GM21576 (cell line): ENCODE data around the gene GH2.
"Not testable (repeated sequence)": the region's sequence is repeated elsewhere in the genome, so short reads cannot be mapped to it uniquely, and the experiment has no call there.

Experiments used
- ATAC-seq: cut with Tn5 transposase; IDR thresholded peaks from one replicate; pipeline ENCODE4 v1.9.1; 2021; ENCODE audit warnings: mild to moderate bottlenecking, moderate library complexity; ENCODE audit not compliant: unreplicated experiment

The GH2 gene

DNA sequence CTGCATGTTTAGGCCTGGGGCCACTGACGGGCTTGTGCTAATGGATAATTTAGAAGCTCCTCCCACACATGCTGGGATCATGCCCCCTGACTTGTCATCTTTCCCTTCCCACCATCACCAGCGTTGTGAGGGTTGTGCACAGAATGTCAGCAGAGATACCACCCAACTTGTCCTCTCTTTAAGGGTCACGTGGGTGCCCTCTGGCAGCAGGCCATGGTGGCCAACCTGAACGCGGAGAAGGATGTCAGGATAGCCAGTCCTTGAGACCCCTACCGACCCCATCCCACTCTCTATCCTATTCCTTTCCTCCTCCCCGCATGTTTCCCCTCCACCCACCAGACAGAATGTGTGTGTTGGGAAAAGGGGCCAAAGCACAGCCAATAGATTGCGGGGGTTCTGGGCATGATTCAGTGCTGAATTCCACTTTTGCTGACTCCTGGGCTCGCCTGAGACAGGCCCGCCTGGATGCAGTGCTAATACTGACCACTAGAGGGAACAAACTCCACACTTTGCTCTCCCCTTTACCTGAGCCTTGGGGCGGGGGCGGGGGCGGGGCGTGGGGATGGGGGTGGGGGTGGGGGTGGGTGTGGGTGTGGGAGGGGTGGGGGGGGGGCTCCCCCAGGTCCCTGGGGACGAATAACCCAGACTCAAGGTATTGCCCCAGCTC, at the start of gene GH2:
Gene GH2, minus strand, starts transcription at position 10 of the 667 bp plus-strand sequence. CDS start 143 bp downstream, outside the sequence.
- no peak for ATAC-seq

DNA sequence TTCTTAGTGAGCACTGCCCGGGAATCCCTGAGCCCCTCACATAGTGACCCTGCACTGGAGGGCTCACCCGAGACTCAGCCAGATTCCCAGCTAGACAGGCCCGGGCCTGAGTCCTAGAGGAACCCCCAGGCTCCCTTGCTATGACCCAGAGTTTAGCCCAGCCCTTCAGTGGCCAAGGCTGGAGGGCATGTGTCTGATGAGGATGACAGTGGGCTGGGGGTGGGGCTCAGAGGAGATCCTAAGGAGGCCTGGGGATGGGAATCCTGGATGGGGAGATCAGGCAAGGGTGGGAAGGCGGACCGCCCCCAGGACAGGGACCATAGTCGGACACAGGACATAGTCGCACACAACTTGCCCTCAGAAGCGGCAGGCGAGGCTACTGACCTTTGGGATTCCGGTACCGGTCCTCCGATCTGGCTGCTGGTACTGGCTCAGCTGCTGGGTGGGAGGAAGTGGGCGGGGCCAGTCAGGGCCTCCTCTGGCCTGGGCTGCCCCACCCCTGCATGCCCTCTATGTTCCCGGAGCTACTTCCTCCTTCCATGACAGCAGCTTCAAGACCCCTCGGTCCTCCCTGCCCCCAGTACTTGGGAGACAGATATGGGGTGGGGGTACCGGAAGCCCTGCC, 49.3 kb upstream of the GH2 start:
- peak; percentile 39 for ATAC-seq

DNA sequence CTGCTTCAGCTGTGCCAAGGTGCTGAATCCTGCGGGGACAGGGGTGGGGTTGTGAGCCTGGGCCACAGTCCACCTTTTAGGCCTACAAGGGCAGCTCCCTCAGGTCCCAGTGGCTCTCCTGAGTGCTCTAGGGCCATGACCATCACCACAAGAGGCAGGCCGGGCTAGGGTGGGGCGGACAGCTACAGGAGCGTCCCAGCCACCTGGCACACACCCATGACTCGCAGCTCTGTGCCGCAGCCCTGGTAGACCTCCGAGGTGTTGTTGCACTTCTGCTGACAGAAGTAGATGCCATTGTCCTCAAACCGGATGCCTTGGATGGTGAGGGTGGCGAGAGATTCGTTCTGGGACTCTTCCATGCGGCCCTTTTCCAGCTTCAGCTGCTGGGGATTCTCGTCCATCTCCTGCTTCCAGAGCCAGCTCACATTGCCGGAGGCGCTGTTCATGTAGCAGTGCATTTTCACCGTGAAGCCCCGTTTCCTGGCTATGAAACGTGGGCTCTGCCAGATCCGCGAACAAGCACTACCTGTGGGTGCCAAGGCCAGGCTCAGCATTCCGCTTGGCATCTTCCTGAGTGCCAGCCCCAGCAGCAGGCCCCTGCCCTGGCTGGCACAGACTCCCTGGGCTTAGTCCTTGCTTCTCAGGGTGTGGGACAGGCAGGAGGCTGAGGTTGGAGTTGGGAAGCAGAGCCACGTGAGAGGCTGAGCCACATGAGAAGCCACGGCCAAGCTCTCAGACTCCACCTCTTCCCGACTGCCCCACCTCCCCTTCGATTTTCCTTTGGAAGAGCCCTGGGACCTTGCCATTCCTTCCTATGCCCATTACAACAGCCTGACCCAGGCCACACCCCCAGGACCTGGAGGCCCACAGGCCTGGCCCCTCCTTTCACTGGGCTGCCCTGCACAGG, 48.4 kb upstream of the GH2 start:
- ATAC-seq, result no peak

DNA sequence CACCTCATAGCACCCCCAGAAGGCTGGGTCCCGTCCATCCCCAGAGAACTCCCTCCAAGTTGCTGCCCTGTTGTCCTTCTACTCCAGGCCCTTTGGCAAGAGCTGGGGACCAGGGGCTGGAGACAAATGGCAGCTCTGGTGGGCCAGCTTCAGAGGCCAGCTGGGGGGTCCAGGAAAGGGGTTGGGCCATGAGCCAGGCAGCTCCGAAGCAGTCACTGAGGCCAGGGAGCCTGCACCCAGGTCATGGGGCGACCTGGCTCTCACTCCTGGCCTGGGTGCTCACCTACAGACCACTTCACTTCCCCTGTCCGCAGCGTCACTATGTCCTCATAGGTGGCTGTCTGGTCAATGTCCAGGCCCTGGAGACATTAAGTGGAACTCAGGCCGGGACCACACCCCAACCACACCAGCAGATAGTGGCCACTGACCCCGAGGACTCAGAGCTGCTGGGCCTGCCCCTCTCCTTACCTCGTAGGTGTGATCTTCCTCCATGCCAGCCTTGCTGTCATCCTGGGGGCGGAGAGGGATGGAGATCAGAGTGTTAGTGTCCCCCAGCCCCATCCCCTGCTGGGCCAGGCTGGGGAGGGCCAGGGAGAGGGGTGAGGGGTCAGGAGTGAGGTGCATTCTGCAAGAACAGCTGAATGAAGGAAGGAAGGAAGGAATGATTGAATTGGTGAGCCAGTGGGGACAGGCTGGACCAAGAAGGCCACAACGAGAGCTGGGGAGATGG, 47.4 kb upstream of the GH2 start:
- ATAC-seq, result no peak

DNA sequence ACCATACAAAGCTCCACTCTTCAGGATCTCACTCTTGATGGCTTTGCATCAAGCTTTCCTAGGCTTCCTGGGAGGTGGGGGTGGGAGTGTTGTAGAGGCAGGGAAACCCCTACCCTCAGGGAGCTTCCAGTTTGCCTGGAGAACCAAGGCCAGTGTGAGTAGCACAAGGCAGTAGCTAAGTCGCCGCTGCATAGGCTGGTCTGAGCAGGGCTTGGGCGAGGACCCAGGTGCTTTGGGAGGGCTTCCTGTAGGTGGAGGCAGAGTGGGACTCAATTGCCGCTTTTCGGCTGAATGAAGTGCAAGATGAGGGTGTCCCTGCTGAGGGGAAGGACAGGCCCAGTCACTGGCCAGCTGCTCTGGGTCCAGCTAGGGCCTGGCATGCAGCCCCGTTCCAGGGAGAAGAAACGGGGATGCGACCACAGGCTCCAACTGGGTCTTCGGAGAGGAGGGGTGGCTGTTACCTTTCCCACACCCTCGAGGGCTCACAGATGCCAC, 46.5 kb upstream of the GH2 start:
- no peak for ATAC-seq

DNA sequence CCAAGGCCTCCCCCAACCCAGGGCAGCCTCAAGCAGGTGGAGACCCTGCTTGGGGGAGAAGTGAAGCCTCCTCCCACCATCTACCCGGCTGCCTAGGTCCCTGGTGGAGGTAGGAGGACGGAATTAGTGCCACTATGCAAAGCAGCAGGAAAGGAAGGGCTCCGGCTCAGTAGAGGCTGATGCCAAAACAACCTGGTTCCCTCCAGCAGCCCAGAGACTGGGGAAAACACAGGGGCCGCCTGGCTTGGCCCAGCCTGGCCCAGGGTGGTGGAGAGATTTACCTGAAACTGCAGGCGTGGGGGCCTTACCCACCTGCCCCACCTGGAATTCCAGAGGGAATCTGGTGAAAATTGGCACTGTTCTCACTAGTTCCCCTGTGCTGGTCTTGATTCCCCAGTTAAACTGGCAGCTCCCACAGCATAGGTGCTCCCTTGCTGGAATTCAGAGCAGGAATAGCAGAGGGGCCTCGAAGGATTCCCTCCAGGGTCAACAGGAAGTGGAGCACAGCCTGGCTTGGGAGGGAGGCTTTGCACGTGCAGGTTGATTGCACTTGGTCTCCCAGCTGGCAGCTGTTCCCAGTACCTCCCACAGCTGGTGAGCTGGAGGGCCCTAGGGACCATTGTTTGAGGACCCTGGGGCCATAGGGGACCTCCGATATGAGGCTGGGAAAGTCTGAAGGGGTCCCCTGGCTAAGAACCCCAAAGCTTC, 45.9 kb upstream of the GH2 start:
- no peak for ATAC-seq

DNA sequence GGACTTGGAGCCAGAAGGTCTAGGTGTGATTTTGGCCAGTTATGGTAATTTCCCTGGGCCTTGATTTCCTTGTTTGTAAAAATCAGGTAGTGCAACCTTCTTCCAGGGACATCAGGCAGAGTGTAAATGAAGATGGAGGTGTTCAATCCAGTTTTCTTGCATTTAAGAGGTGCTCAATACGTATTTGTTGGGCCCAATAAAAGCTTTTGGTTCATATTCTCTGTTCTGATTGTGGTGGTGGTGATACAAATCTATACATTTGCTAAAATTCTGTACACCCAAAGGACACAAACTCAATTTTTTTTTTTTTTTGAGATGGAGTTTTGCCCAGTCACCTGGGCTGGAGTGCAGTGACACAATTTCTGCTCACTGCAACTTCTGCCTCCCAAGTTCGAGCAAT, 44.4 kb upstream of the GH2 start:
- ATAC-seq, result no peak

DNA sequence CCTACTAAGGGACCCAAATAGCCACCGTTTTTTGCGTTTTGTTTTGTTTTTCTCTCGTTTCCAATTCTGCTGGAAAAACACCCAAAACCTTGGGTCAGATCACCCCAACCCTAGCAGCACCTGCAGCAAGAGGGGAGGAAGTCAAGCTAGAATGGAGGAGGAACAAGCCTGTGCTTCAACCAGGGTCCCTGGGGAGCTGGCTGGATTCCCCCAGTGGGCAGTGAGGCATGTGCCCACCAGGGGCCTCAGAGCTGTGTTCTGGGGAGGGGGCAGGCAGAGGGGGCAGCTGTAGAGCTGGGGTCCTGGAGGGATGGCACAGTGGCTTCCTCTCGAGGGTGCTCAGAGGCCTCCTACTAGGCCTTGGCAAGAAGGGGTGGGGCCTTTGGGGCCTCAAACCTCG, 43.9 kb upstream of the GH2 start:
- no peak for ATAC-seq

DNA sequence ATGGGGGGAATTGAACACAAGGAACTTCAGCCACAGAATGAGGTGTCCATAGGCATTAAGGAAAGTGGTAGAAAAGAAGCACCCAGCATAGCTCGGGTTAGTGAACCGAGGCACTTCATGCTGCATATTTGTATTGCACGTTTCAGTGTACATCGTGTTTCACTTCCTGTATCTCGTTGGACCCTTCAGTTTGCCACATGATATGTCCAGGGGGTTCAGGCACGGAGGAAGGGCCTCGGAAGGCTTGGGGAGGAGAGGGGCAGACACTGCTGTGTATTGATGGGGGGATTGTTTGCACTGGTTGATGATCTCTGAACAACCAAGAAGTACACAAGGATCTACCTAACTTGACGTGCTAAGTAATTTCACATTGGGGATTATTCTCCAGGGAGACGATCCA, 40.7 kb upstream of the GH2 start:
- ATAC-seq, result peak; percentile 46

DNA sequence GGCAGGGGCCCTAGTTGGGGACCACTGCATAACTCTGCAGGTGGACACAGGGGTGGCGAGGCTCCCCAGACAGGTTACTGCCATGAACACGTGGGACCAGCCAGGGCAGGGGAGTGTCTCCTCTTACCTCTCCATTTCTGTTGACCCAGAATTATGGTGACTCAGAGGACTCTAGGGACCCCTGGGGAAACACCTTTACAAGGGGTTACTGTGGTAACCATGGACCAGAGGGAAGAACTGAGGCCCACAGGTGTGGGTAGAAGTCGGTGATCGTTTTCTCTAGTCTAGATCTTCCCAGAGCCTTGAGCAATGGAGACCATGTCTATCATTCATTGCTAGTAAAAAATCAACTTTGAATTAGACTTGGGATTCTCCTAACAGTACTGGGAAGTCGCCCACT, 39.0 kb upstream of the GH2 start:
- ATAC-seq, result not testable (repeated sequence)

DNA sequence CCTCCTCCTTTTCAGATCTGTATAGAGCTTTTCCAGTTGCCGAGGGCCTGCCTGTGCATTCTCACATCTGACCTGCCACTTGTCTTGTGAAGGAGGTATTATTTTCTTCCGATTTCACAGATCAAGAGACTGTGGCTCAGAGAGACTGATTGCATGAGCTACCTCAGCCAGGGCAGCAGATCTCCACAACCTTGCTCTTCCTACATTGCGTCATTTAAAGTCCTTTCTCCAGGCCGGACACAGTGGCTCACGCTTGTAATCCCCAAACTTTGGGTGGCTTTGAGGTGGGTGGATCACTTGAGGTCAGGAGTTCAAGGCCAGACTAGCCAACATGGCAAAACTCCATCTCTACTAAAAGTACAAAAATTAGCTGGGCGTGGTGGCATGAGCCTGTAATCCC, 38.3 kb upstream of the GH2 start:
- ATAC-seq, result not testable (repeated sequence)

DNA sequence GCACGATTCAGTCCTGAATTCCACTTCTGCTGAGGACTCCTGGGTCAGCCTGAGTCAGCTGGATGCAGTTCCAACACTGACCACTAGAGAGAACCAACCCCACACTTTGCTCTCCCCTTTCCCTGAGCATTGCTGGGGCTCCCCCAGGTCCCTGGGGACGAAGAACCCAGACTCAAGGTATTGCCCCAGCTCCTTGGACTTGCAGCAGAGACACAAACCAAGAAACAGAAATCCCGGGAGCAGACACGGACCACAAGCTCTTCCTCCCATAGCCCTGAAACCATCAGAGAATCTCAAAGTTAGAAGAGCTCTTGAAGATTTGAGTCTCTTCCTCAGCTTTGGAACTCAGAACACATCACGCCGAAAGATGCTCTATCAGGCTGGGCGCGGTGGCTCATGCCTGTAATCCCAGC, 37.6 kb upstream of the GH2 start:
- peak; percentile 67 for ATAC-seq

DNA sequence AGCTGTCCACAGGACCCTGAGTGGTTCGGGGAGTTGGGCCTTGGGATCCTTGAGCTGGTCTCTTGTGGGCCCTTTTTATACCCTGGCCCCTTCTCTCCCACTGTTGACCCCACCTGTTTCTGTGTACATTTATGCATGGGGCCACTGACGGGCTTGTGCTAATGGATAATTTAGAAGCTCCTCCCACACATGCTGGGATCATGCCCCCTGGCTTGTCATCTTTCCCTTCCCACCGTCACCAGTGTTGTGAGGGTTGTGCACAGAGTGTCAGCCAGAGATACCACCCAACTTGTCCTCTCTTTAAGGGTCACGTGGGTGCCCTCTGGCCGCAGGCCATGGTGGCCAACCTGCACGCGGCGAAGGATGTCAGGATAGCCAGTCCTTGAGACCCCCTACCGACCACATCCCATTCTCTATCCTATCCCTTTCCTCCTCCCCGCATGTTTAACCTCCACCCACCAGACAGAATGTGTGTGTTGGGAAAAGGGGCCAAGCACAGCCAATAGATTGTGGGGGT, 37.1 kb upstream of the GH2 start, which contains the start of gene GH1:
Gene GH1, minus strand, starts transcription at position 51 of the 517 bp plus-strand sequence. CDS start 63 bp downstream, outside the sequence.
- not testable (repeated sequence) for ATAC-seq

DNA sequence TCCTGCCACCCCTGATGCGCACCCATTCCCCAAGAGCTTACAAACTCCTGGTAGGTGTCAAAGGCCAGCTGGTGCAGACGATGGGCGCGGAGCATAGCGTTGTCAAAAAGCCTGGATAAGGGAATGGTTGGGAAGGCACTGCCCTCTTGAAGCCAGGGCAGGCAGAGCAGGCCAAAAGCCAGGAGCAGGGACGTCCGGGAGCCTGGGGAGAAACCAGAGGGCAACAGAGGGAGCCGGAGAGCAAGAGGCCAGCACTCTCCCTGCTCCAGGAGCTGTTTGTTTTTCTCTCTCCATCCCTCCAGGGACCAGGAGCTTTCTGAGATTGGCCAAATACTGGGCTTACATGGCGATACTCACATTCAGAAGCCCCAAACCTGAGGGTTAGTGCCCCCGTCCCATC, 36.6 kb upstream of the GH2 start:
- ATAC-seq, result no peak

DNA sequence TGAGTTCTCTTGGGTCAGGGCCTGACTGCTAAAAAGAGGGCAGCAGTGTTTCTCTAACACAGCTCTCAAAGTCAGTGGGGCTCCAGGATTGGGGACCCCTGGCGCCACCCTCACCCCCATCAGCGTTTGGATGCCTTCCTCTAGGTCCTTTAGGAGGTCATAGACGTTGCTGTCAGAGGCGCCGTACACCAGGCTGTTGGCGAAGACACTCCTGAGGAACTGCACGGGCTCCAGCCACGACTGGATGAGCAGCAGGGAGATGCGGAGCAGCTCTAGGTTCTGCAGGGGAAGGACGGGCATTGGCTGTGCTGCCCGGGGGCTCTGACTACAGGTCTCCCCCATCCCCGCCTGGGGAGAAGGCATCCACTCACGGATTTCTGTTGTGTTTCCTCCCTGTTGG, 35.9 kb upstream of the GH2 start:
- no peak for ATAC-seq

DNA sequence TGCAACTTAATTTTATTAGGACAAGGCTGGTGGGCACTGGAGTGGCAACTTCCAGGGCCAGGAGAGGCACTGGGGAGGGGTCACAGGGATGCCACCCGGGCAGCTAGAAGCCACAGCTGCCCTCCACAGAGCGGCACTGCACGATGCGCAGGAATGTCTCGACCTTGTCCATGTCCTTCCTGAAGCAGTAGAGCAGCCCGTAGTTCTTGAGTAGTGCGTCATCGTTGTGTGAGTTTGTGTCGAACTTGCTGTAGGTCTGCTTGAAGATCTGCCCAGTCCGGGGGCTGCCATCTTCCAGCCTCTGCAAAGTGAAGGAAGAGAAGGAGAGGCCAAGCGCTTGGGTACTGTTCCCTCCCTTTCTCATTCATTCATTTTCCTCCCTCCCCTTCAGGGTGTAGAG, 35.5 kb upstream of the GH2 start:
- not testable (repeated sequence) for ATAC-seq

DNA sequence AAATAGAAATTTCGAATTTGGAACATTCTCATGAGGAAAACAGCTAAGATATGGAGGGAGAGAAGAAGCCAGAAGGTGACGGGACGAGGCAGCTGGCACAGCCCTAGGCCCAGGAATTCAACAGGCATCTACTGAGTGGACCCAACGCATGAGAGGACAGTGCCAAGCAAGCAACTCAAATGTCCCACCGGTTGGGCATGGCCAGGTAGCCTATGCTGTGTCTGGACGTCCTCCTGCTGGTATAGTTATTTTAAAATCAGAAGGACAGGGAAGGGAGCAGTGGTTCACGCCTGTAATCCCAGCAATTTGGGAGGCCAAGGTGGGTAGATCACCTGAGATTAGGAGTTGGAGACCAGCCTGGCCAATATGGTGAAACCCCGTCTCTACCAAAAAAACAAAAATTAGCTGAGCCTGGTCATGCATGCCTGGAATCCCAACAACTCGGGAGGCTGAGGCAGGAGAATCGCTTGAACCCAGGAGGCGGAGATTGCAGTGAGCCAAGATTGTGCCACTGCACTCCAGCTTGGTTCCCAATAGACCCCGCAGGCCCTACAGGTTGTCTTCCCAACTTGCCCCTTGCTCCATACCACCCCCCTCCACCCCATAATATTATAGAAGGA, 34.9 kb upstream of the GH2 start:
- no peak for ATAC-seq

DNA sequence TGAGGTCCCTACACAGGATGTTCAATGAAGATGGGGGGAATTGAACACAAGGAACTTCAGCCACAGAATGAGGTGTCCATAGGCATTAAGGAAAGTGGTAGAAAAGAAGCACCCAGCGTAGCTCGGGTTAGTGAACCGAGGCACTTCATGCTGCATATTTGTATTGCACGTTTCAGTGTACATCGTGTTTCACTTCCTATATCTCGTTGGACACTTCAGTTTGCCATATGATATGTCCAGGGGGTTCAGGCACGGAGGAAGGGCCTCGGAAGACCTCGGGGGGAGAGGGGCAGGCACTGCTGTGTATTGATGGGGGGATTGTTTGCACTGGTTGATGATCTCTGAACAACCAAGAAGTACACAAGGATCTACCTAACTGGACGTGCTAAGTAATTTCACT, 34.0 kb upstream of the GH2 start:
- not testable (repeated sequence) for ATAC-seq

DNA sequence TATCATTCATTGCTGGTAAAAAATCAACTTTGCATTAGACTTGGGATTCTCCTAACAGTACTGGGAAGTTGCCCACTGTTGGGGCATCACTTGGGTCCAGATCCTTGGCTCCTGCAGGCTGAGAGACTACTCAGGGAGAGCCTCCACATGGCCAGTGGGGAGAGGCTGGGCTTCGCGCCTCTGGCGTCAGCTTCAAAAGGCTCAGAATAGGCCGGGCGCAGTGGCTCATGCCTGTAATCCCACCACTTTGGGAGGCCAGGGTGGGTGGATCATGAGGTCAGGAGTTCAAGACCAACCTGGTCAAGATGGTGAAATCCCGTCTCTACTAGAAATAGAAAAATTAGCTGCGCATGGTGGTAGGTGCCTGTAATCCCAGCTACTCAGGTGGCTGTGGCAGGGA, 32.7 kb upstream of the GH2 start:
- no peak for ATAC-seq
